Upper lobe of left lung (tissue), 6 donors: ENCODE results near the gene TUBB3. TPM values are rescaled to one million over a fixed set of nuclear protein-coding genes. Genes with fewer than 3 reads are reported as not detected.

Experiments used
- ATAC-seq, 2 donors: fragments of 200-7000 bp; cut with Tn5 transposase; one replicate each; pipeline ENCODE4 v1.9.1; 2022; ENCODE audit warnings: mild to moderate bottlenecking in 2 of 2, moderate library complexity in 2 of 2; ENCODE audit not compliant: low FRiP score in 2 of 2
- DNase-seq, 2 donors: peaks; one replicate each; pipeline ENCODE4 v3.0.0-alpha.2; 2019 to 2020
- H3K27ac ChIP-seq, 4 donors: fragments of 200-600 bp; sonication (generic); one replicate each; pipeline ENCODE4 v1.5.1; 2016 to 2019
- H3K27me3 ChIP-seq, 4 donors: fragments of 200-600 bp; sonication (generic); one replicate each; pipeline ENCODE4 v1.5.1; 2017 to 2019
- H3K36me3 ChIP-seq, 4 donors: fragments of 200-600 bp; sonication (generic); one replicate each; pipeline ENCODE4 v1.5.1; 2016 to 2019
- H3K4me1 ChIP-seq, 4 donors: fragments of 200-600 bp; sonication (generic); one replicate each; pipeline ENCODE4 v1.5.1; 2018 to 2019
- H3K4me3 ChIP-seq, 4 donors: fragments of 200-600 bp; sonication (generic); one replicate each; pipeline ENCODE4 v1.5.1; 2017 to 2019; ENCODE audit warnings: mild to moderate bottlenecking in 2 of 4, moderate library complexity in 1 of 4
- H3K9me3 ChIP-seq, 4 donors: fragments of 200-600 bp; sonication (generic); one replicate each; pipeline ENCODE4 v1.5.1; 2018 to 2019
- CTCF ChIP-seq, 6 experiments: fragments of 450-650 bp in 4 of 6; fragments of 200-600 bp in 2 of 6; sonication (generic) in 2 of 6; IDR thresholded peaks; one replicate each; pipeline ENCODE4 v1.5.1; 2016 to 2019; ENCODE audit warnings: antibody characterized with exemption in 6 of 6
- EP300 ChIP-seq, 4 donors: sonication (generic); formaldehyde crosslinking; IDR thresholded peaks; one replicate each; pipeline ENCODE4 v1.5.1; 2017; ENCODE audit warnings: antibody characterized with exemption in 4 of 4, control low read depth in 2 of 4
- POLR2A ChIP-seq, 4 donors: fragments of 450-650 bp; IDR thresholded peaks; one replicate each; pipeline ENCODE4 v1.5.1; 2016 to 2017; ENCODE audit warnings: antibody characterized with exemption in 4 of 4, mild to moderate bottlenecking in 2 of 4
- POLR2AphosphoS5 ChIP-seq, 2 donors: sonication (generic); formaldehyde crosslinking; IDR thresholded peaks; one replicate each; pipeline ENCODE4 v1.5.1; 2017; ENCODE audit warnings: antibody characterized with exemption in 2 of 2
- WGBS, 2 donors: methylation state at CpG; one replicate each; pipeline ENCODE4 v1.1.5; 2017 to 2018; 5-methylcytosine and 5-hydroxymethylcytosine counted together
- total RNA-seq, 6 donors: library from RNA; depleted of rRNA in 4 of 6; stranded (reverse); fragments of >200 nt in 4 of 6; gene quantifications; one replicate each; pipeline versions ENCODE4 v1.1.0 to v1.2.1, GENCODE V29; 2016 to 2021
- donor health status: DM: no; HTN: no; CAD: no; lungs with moderate emphysema.
- donor health status: DM: no; HTN: yes; CAD: no; lungs with severe emphysema.

The TUBB3 gene
- total RNA-seq, 6 donors from 2014 or later = 0.33 to 9.2 (median 2.1) TPM; not detected in 1

- DNase-seq (peak; percentile 76 to 93), ATAC-seq (peak; percentile 84 to 94)
- no peaks in the 10 kb centered on the region for H3K9me3 ChIP-seq
- no peak for TF ChIP-seq POLR2A (IDR thresholded peaks at IDR 0.05)
- no peak for TF ChIP-seq EP300 (IDR thresholded peaks at IDR 0.05)
- peak; percentile 83 to 90 (median 87) for TF ChIP-seq CTCF (IDR thresholded peaks at IDR 0.05)
- peak; percentile 35 to 40 for TF ChIP-seq POLR2AphosphoS5 (IDR thresholded peaks at IDR 0.05)
- 68 to 73% methylated on average over 38 to 46 of the region's 47 CpGs for WGBS, 2 donors
- peaks cover 0 to 7% (median 4%) of the 10 kb centered on the region in 4 donors for H3K4me1 ChIP-seq
- H3K4me3 ChIP-seq = no peak overlapping the region
- H3K27me3 ChIP-seq = no peaks in the 10 kb centered on the region
- H3K27ac ChIP-seq = peak overlapping the region in 1 of 4 donors; percentile 6
- H3K36me3 ChIP-seq = peaks cover 0 to 69% (median 51%) of the 10 kb centered on the region in 4 donors
These were observed 13.1 kb upstream of the TUBB3 start for GRCh38 chr16:89909777-89910716.

GRCh38 chr16:89910717-89911354 is 12.3 kb upstream of the TUBB3 start:
- Histone ChIP-seq H3K9me3 (no peaks in the 10 kb centered on the region), H3K4me1 (peaks cover 0 to 7% (median 4%) of the 10 kb centered on the region in 4 donors), H3K27ac (peak overlapping the region in 1 of 4 donors; percentile 6), H3K27me3 (no peaks in the 10 kb centered on the region), H3K4me3 (no peak overlapping the region), H3K36me3 (peaks cover 0 to 61% (median 43%) of the 10 kb centered on the region in 4 donors)
- ATAC-seq = peak; percentile 1
- DNase-seq = peak in 1 of 2 donors; percentile 61
- TF ChIP-seq POLR2A (IDR thresholded peaks at IDR 0.05) (no peak), POLR2AphosphoS5 (IDR thresholded peaks at IDR 0.05) (no peak), EP300 (IDR thresholded peaks at IDR 0.05) (no peak), CTCF (IDR thresholded peaks at IDR 0.05) (no peak)
- WGBS, 2 donors = 94 to 95% methylated on average over 21 to 27 of the region's 27 CpGs

- DNase-seq = peak in 1 of 2 donors; percentile 42
- WGBS, 2 donors = 91% methylated on average over 14 of the region's 14 CpGs
- H3K4me3 ChIP-seq = no peak overlapping the region
- no peaks in the 10 kb centered on the region for H3K9me3 ChIP-seq
- no peaks in the 10 kb centered on the region for H3K27me3 ChIP-seq
- no peak for ATAC-seq
- peaks cover 0 to 7% (median 4%) of the 10 kb centered on the region in 4 donors for H3K4me1 ChIP-seq
- H3K36me3 ChIP-seq = peaks cover 0 to 55% (median 38%) of the 10 kb centered on the region in 4 donors
- no peak overlapping the region for H3K27ac ChIP-seq
- TF ChIP-seq EP300 (IDR thresholded peaks at IDR 0.05) = no peak
- no peak for TF ChIP-seq POLR2AphosphoS5 (IDR thresholded peaks at IDR 0.05)
- no peak for TF ChIP-seq CTCF (IDR thresholded peaks at IDR 0.05)
- TF ChIP-seq POLR2A (IDR thresholded peaks at IDR 0.05) = no peak
These were observed 11.8 kb upstream of the TUBB3 start for GRCh38 chr16:89911375-89911774.

- H3K4me1 ChIP-seq = peaks cover 0 to 9% (median 4%) of the 10 kb centered on the region in 4 donors
- H3K4me3 ChIP-seq = no peak overlapping the region
- no peaks in the 10 kb centered on the region for H3K27me3 ChIP-seq
- H3K27ac ChIP-seq = no peak overlapping the region
- DNase-seq (no peak), ATAC-seq (no peak)
- H3K9me3 ChIP-seq = no peaks in the 10 kb centered on the region
- TF ChIP-seq EP300 (IDR thresholded peaks at IDR 0.05) (no peak), POLR2AphosphoS5 (IDR thresholded peaks at IDR 0.05) (no peak), CTCF (IDR thresholded peaks at IDR 0.05) (no peak), POLR2A (IDR thresholded peaks at IDR 0.05) (no peak)
- H3K36me3 ChIP-seq = peaks cover 0 to 48% (median 30%) of the 10 kb centered on the region in 4 donors
- 91 to 98% methylated on average over 9 to 13 of the region's 13 CpGs for WGBS, 2 donors
These were observed 11.0 kb upstream of the TUBB3 start for GRCh38 chr16:89912143-89912542.
